GM12801 (cell line): ENCODE measurements around the gene ADSS1.

Source experiments
- CTCF ChIP-seq: IDR thresholded peaks from one replicate; pipeline ENCODE4 v1.5.1; 2011; ENCODE audit warnings: control low read depth; ENCODE audit not compliant: insufficient read length; ENCODE audit errors: extremely low read depth

Gene ADSS1

GRCh38 chr14:104678901-104679705 lies 44.9 kb upstream of the ADSS1 start:
- TF ChIP-seq CTCF, result no peak

GRCh38 chr14:104680056-104680805 lies 43.8 kb upstream of the ADSS1 start:
- no peak for TF ChIP-seq CTCF

GRCh38 chr14:104680806-104681688 lies 43.0 kb upstream of the ADSS1 start:
- no peak for TF ChIP-seq CTCF

- TF ChIP-seq CTCF, result no peak
These were observed 42.3 kb upstream of the ADSS1 start for GRCh38 chr14:104681689-104682074.

- no peak for TF ChIP-seq CTCF
These were observed 41.9 kb upstream of the ADSS1 start for GRCh38 chr14:104682107-104682593.

GRCh38 chr14:104683653-104684448 lies 40.2 kb upstream of the ADSS1 start:
- no peak for TF ChIP-seq CTCF
